ENCODE measurements around the gene SH3RF3.

The SH3RF3 gene

GRCh38 chr2:109141006-109141600, 12.1 kb downstream of the SH3RF3 start:
- DNase-seq = no peak

GRCh38 chr2:109141727-109142283, 12.8 kb downstream of the SH3RF3 start:
- DNase-seq = no peak

- no peak for DNase-seq
Observed at GRCh38 chr2:109142416-109143210, 13.6 kb downstream of the SH3RF3 start.

- peak; percentile 40 to 62 for DNase-seq
Observed at GRCh38 chr2:109143214-109144187, 14.5 kb downstream of the SH3RF3 start.

GRCh38 chr2:109144271-109144670, 15.3 kb downstream of the SH3RF3 start:
- peak; percentile 39 to 51 for DNase-seq

GRCh38 chr2:109144721-109145120, 15.7 kb downstream of the SH3RF3 start:
- DNase-seq = no peak

- no peak for DNase-seq
Observed at GRCh38 chr2:109145286-109145685, 16.3 kb downstream of the SH3RF3 start.

- DNase-seq = no peak
Observed at GRCh38 chr2:109147405-109147804, 18.4 kb downstream of the SH3RF3 start.

- DNase-seq = no peak
Observed at GRCh38 chr2:109148117-109148746, 19.2 kb downstream of the SH3RF3 start.

- DNase-seq = no peak
Observed at GRCh38 chr2:109148991-109149645, 20.1 kb downstream of the SH3RF3 start.

GRCh38 chr2:109150559-109150958, 21.6 kb downstream of the SH3RF3 start:
- no peak for DNase-seq

- DNase-seq = no peak
Observed at GRCh38 chr2:109151519-109151918, 22.5 kb downstream of the SH3RF3 start.

- DNase-seq = no peak
Observed at GRCh38 chr2:109153005-109153784, 24.2 kb downstream of the SH3RF3 start.

GRCh38 chr2:109153807-109154206, 24.8 kb downstream of the SH3RF3 start:
- DNase-seq = no peak

GRCh38 chr2:109154226-109154625, 25.2 kb downstream of the SH3RF3 start:
- DNase-seq = no peak

GRCh38 chr2:109155553-109156451, 26.8 kb downstream of the SH3RF3 start:
- DNase-seq = no peak

- DNase-seq = no peak
Observed at GRCh38 chr2:109157563-109158105, 28.6 kb downstream of the SH3RF3 start.

GRCh38 chr2:109158237-109158636, 29.2 kb downstream of the SH3RF3 start:
- DNase-seq = no peak

- DNase-seq = no peak
Observed at GRCh38 chr2:109159096-109159495, 30.1 kb downstream of the SH3RF3 start.
